Tibial nerve (tissue), 4 donors: ENCODE measurements around the gene TMEM8B. TPM values are rescaled to one million over a fixed set of nuclear protein-coding genes. Genes with fewer than 3 reads are reported as not detected.
A peak's percentile ranks its signal among the peaks of the same experiment; 100 is the strongest.

Experiments
- DNase-seq, 2 donors: peaks; one replicate each; pipeline ENCODE4 v3.0.0-alpha.2; 2019; ENCODE audit warnings: low spot score in 2 of 2
- H3K27ac ChIP-seq, 4 donors: fragments of 200-600 bp; sonication (generic) in 3 of 4; one replicate each; pipeline ENCODE4 v1.5.1; 2017 to 2019; ENCODE audit warnings: mild to moderate bottlenecking in 1 of 4
- H3K27me3 ChIP-seq, 2 donors: fragments of 200-600 bp; sonication (generic) in 1 of 2; one replicate each; pipeline versions ENCODE4 v1.5.1 to v1.6.0; 2017 to 2019
- H3K36me3 ChIP-seq, 3 donors: fragments of 200-600 bp; sonication (generic); one replicate each; pipeline ENCODE4 v1.5.1; 2018 to 2019
- H3K4me1 ChIP-seq, 4 donors: fragments of 200-600 bp; sonication (generic) in 3 of 4; one replicate each; pipeline ENCODE4 v1.5.1; 2017 to 2019
- H3K4me3 ChIP-seq, 4 donors: fragments of 200-600 bp; sonication (generic) in 3 of 4; one replicate each; pipeline ENCODE4 v1.5.1; 2017 to 2019; ENCODE audit warnings: mild to moderate bottlenecking in 1 of 4, moderate library complexity in 1 of 4
- H3K9me3 ChIP-seq, 4 donors: fragments of 200-600 bp; sonication (generic) in 3 of 4; one replicate each; pipeline ENCODE4 v1.5.1; 2017 to 2019
- CTCF ChIP-seq, 5 experiments: fragments of 200-600 bp in 3 of 5; fragments of 450-650 bp in 2 of 5; sonication (generic) in 3 of 5; IDR thresholded peaks; one replicate each; pipeline ENCODE4 v1.5.1; 2016 to 2019; ENCODE audit warnings: antibody characterized with exemption in 5 of 5, mild to moderate bottlenecking in 3 of 5, moderate library complexity in 2 of 5
- EP300 ChIP-seq, 2 donors: sonication (generic); formaldehyde crosslinking; IDR thresholded peaks; one replicate each; pipeline ENCODE4 v1.6.1; 2017; ENCODE audit warnings: antibody characterized with exemption in 2 of 2, mild to moderate bottlenecking in 1 of 2
- POLR2A ChIP-seq, 2 donors: fragments of 450-650 bp; IDR thresholded peaks; one replicate each; pipeline ENCODE4 v1.6.1; 2017; ENCODE audit warnings: antibody characterized with exemption in 2 of 2, mild to moderate bottlenecking in 2 of 2, moderate library complexity in 2 of 2
- WGBS, 2 donors: methylation state at CpG; one replicate each; pipeline ENCODE4 v1.1.5; 2018; 5-methylcytosine and 5-hydroxymethylcytosine counted together
- total RNA-seq, 4 donors: library from RNA; depleted of rRNA; stranded (reverse); fragments of >200 nt; gene quantifications; one replicate each; pipeline ENCODE4 v1.1.0, GENCODE V29; 2016

The TMEM8B gene
- total RNA-seq, 4 donors from 2014 or later: 14.6 to 23.9 (median 20.1) TPM

- 2% methylated on average over 17 to 28 of the region's 28 CpGs for WGBS, 2 donors
- Histone ChIP-seq H3K4me1 (peaks cover 8 to 46% (median 25%) of the 10 kb centered on the region in 4 donors), H3K27me3 (no peaks in the 10 kb centered on the region), H3K9me3 (no peaks in the 10 kb centered on the region), H3K36me3 (peaks cover 0 to 33% (median 0%) of the 10 kb centered on the region in 3 donors), H3K27ac (peak within 1 kb of the TSS in 3 of 4 donors; percentile 73 to 100 (median 99)), H3K4me3 (peak within 1 kb of the TSS; percentile 30 to 67 (median 52))
- peak; percentile 85 to 87 for DNase-seq
- TF ChIP-seq POLR2A (IDR thresholded peaks at IDR 0.05) (peak in 1 of 2 donors; percentile 50), CTCF (IDR thresholded peaks at IDR 0.05) (peak in 1 of 5 experiments; percentile 17), EP300 (IDR thresholded peaks at IDR 0.05) (peak; percentile 60 to 75)
Observed at GRCh38 chr9:35812025-35812602, 16.9 kb upstream of the TMEM8B start, which contains the start of gene SPAG8. TSS of gene SPAG8 (minus strand) at chr9:35812262. CDS start at chr9:35812147, 115 bp downstream.

GRCh38 chr9:35813434-35814105, 15.5 kb upstream of the TMEM8B start:
- Histone ChIP-seq H3K27ac (peak overlapping the region; percentile 93 to 100 (median 99)), H3K4me3 (peak overlapping the region in 1 of 4 donors; percentile 100), H3K27me3 (no peaks in the 10 kb centered on the region), H3K36me3 (peaks cover 0 to 18% (median 0%) of the 10 kb centered on the region in 3 donors), H3K9me3 (no peaks in the 10 kb centered on the region), H3K4me1 (peaks cover 8 to 46% (median 25%) of the 10 kb centered on the region in 4 donors)
- DNase-seq: no peak
- TF ChIP-seq CTCF (IDR thresholded peaks at IDR 0.05) (no peak), EP300 (IDR thresholded peaks at IDR 0.05) (no peak), POLR2A (IDR thresholded peaks at IDR 0.05) (no peak)
- 77 to 81% methylated on average over 10 of the region's 10 CpGs for WGBS, 2 donors

- Histone ChIP-seq H3K4me1 (peaks cover 8 to 46% (median 25%) of the 10 kb centered on the region in 4 donors), H3K27me3 (no peaks in the 10 kb centered on the region), H3K36me3 (peaks cover 0 to 11% (median 0%) of the 10 kb centered on the region in 3 donors), H3K4me3 (peak overlapping the region; percentile 88 to 100 (median 98)), H3K27ac (peak overlapping the region; percentile 93 to 100 (median 99)), H3K9me3 (no peaks in the 10 kb centered on the region)
- DNase-seq: peak; percentile 49 to 56
- WGBS, 2 donors: 5 to 6% methylated on average over 22 to 27 of the region's 29 CpGs
- TF ChIP-seq CTCF (IDR thresholded peaks at IDR 0.05) (peak in 2 of 5 experiments; percentile 4 to 11), POLR2A (IDR thresholded peaks at IDR 0.05) (no peak), EP300 (IDR thresholded peaks at IDR 0.05) (no peak)
Observed at GRCh38 chr9:35814106-35814840, 14.8 kb upstream of the TMEM8B start.

- peak in 3 of 5 experiments; percentile 1 to 45 (median 17) for TF ChIP-seq CTCF (IDR thresholded peaks at IDR 0.05)
- peak; percentile 93 to 94 for TF ChIP-seq POLR2A (IDR thresholded peaks at IDR 0.05)
- peak; percentile 63 to 91 for TF ChIP-seq EP300 (IDR thresholded peaks at IDR 0.05)
- peak within 1 kb of the TSS; percentile 93 to 100 (median 99) for H3K27ac ChIP-seq
- H3K4me1 ChIP-seq: peaks cover 8 to 46% (median 25%) of the 10 kb centered on the region in 4 donors
- peak within 1 kb of the TSS; percentile 88 to 100 (median 98) for H3K4me3 ChIP-seq
- 0 to 1% methylated on average over 18 to 23 of the region's 52 CpGs for WGBS, 2 donors
- peak; percentile 93 to 95 for DNase-seq
- no peaks in the 10 kb centered on the region for H3K9me3 ChIP-seq
- H3K27me3 ChIP-seq: no peaks in the 10 kb centered on the region
- peaks cover 0 to 5% (median 0%) of the 10 kb centered on the region in 3 donors for H3K36me3 ChIP-seq
Observed at GRCh38 chr9:35814841-35815543, 14.0 kb upstream of the TMEM8B start, which contains the start of gene HINT2. TSS of gene HINT2 (minus strand) at chr9:35815042. CDS start at chr9:35814979, 63 bp downstream.
